Type B pancreatic cell (in vitro differentiated cells): ENCODE measurements around the gene SLC8A3. TPM values are rescaled to one million over a fixed set of nuclear protein-coding genes. Genes with fewer than 3 reads are reported as not detected.

ENCODE experiments used
- DNase-seq: peaks from one replicate; pipeline ENCODE4 v3.0.0; 2021; ENCODE audit warnings: mixed read lengths; ENCODE audit not compliant: unreplicated experiment; ENCODE audit errors: extremely low spot score
- H3K27ac Mint-ChIP-seq: 2 replicates; pipeline ENCODE4 v1.8.0; 2021; ENCODE audit warnings: mild to moderate bottlenecking, mixed read lengths
- H3K27me3 Mint-ChIP-seq: 2 replicates; pipeline ENCODE4 v1.8.0; 2021; ENCODE audit warnings: mixed read lengths
- H3K36me3 Mint-ChIP-seq: 2 replicates; pipeline ENCODE4 v1.8.0; 2021; ENCODE audit warnings: mixed read lengths
- H3K4me1 Mint-ChIP-seq: one replicate; pipeline ENCODE4 v1.8.0; 2021; ENCODE audit warnings: mixed read lengths; ENCODE audit not compliant: unreplicated experiment
- H3K4me3 Mint-ChIP-seq: 2 replicates; pipeline ENCODE4 v1.8.0; 2021; ENCODE audit warnings: mild to moderate bottlenecking, mixed read lengths
- H3K9me3 Mint-ChIP-seq: 2 replicates; pipeline ENCODE4 v1.8.0; 2021; ENCODE audit warnings: mixed read lengths
- total RNA-seq: library from RNA; stranded (reverse); gene quantifications from 2 replicates; pipeline ENCODE4 v1.2.1, GENCODE V29; 2021; ENCODE audit warnings: low replicate concordance
- TF ChIP-seq, protein P1 (sequence below): fragments of 200-600 bp; sonication (generic); conservative IDR thresholded peaks from 2 replicates; pipeline ENCODE4 v1.5.0; 2021; ENCODE audit warnings: antibody characterized with exemption, mild to moderate bottlenecking

Gene SLC8A3
- total RNA-seq, 1 donor from 2014 or later, result 7.8 TPM

GRCh38 chr14:70011708-70012107 is 177.0 kb downstream of the SLC8A3 start:
- DNase-seq, result no peak
- Mint-ChIP-seq H3K4me1 (peaks cover 34% of the 10 kb centered on the region), H3K27me3 (peaks cover 4% of the 10 kb centered on the region), H3K27ac (no peak overlapping the region), H3K36me3 (no peaks in the 10 kb centered on the region), H3K4me3 (no peak overlapping the region), H3K9me3 (no peaks in the 10 kb centered on the region)
- TF ChIP-seq, protein P1, sequence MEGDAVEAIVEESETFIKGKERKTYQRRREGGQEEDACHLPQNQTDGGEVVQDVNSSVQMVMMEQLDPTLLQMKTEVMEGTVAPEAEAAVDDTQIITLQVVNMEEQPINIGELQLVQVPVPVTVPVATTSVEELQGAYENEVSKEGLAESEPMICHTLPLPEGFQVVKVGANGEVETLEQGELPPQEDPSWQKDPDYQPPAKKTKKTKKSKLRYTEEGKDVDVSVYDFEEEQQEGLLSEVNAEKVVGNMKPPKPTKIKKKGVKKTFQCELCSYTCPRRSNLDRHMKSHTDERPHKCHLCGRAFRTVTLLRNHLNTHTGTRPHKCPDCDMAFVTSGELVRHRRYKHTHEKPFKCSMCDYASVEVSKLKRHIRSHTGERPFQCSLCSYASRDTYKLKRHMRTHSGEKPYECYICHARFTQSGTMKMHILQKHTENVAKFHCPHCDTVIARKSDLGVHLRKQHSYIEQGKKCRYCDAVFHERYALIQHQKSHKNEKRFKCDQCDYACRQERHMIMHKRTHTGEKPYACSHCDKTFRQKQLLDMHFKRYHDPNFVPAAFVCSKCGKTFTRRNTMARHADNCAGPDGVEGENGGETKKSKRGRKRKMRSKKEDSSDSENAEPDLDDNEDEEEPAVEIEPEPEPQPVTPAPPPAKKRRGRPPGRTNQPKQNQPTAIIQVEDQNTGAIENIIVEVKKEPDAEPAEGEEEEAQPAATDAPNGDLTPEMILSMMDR, result no peak

- Mint-ChIP-seq H3K4me1 (peaks cover 37% of the 10 kb centered on the region), H3K9me3 (no peaks in the 10 kb centered on the region), H3K27ac (no peak overlapping the region), H3K4me3 (no peak overlapping the region), H3K36me3 (no peaks in the 10 kb centered on the region), H3K27me3 (peaks cover 4% of the 10 kb centered on the region)
- TF ChIP-seq, protein P1, result no peak
- no peak for DNase-seq
Observed at GRCh38 chr14:70011098-70011497, 177.7 kb downstream of the SLC8A3 start.

DNA sequence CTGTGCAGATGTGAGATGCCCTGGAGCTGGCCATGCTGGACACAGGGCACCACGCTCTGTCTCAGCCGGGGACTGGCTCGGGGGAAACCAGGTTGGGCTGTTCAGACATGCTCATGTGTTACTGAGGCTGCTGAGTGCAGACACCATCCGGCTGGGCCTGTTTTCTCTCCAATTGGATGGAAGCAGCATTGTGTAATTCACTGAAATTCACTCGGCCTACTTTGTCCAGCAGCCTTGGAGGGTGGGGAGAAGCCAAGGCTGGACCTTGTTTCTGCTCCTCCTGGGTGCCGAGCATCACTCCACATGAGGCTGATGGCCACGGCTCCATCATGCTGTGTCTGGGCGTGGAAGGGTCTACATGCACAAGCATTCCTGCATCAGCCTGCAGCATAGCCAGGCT is 178.8 kb downstream of the SLC8A3 start:
- no peak overlapping the region for H3K27ac Mint-ChIP-seq

DNA sequence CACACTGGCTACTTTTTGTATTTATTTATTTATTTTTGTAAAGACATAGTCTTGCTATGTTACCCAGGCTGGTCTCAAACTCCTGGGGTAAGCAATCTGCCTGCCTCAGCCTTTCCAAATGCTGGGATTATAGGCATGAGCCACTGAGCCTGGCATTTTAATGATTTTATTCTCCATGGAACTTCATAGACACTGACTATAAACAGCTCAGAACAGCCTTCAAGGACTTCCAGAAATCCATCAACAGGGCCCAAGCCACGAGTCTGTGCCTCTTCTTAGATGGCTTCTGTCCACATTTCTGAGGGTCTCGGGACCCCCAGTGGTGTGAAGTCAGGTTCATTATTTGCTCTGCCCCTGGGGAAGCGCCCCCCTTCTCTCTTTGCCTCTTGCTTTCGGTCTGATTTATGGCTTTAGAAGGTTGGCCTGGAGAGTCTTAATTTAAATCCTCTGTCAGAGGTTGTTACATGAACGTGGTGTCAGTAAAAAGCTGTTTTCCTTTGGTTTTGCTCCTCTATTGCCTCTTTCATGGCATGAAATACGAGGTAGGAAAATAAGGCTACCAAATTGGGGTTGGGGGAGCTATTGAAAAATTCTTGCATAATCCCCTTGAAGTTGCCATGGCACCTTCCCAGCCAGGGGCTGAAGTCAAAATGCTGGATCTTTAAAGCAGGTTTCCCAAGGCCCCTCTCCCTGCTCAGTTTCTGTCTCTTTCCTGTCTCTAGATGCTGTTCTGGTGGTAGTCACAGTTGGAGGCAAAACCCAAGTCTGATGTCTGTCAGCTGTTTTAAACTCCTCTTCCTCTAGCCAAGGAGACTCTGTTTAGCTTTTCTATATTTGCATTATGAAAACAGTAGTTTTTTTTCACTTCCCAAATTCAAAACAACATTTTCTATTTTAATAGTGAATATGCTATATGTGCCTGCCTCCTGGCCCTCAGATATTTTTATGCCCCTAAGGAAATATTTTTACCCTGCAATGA is 180.2 kb downstream of the SLC8A3 start:
- DNase-seq, result no peak
- H3K36me3 Mint-ChIP-seq, result no peaks in the 10 kb centered on the region
- H3K9me3 Mint-ChIP-seq, result no peaks in the 10 kb centered on the region
- TF ChIP-seq, protein P1, result no peak
- no peak overlapping the region for H3K27ac Mint-ChIP-seq
- H3K27me3 Mint-ChIP-seq, result no peaks in the 10 kb centered on the region
- no peak overlapping the region for H3K4me3 Mint-ChIP-seq
- peaks cover 33% of the 10 kb centered on the region for H3K4me1 Mint-ChIP-seq

More for the DNA sequence above, 178.8 kb downstream of the SLC8A3 start:
- Mint-ChIP-seq H3K27me3 (peaks cover 4% of the 10 kb centered on the region), H3K36me3 (no peaks in the 10 kb centered on the region), H3K4me1 (peaks cover 37% of the 10 kb centered on the region), H3K4me3 (no peak overlapping the region), H3K9me3 (no peaks in the 10 kb centered on the region)
- TF ChIP-seq, protein P1, result no peak
- no peak for DNase-seq

GRCh38 chr14:70006699-70007098 is 182.1 kb downstream of the SLC8A3 start:
- DNase-seq, result no peak
- H3K4me1 Mint-ChIP-seq, result peaks cover 43% of the 10 kb centered on the region
- H3K36me3 Mint-ChIP-seq, result no peaks in the 10 kb centered on the region
- H3K4me3 Mint-ChIP-seq, result no peak overlapping the region
- H3K27me3 Mint-ChIP-seq, result no peaks in the 10 kb centered on the region
- H3K27ac Mint-ChIP-seq, result no peak overlapping the region
- H3K9me3 Mint-ChIP-seq, result no peaks in the 10 kb centered on the region
- TF ChIP-seq, protein P1, result no peak
